ENCODE results near the gene PGBD2.
"Not testable (repeated sequence)": the region's sequence is repeated elsewhere in the genome, so short reads cannot be mapped to it uniquely, and the experiment has no call there.

Gene PGBD2

DNA sequence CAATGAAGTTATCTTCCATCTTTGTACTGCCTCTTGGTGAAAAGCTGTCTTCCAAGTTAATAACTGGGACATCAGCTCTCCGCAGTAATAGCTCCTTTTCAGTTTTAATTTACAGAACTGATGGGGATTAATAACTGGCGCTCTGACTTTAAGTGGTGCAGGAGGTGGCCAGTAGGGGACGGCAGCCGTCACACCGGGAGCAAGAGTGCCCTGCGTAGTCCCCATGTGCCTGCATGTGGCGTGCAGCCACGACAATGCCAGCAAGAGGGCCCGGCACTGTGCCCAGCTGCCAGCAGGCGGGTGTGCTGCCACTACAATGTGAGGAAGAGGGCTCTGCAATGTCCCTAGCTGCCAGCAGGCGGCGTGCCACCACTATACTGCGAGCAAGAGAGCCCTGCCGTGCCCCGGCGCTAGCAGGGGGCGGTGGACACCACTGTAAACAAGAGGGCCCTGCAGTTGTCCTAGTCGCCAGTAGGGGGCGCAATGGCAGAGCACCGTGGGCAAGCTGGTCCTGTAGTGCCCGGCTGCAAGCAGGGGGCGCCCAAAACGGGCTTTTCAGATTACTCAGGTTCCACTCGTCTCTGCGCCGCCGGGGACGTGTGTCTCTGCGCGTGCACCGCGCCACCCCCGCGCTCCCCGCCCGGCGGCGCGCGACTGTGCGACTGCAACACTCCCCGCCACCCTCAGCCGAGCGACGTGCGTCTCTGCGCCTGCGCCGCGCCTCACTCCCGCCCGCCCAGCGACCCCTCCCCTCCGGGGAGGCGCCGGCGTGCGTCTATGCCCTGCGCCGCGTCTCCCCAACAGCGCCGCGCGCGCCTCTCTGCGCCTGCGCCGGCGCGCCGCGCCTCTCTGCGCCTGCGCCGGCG is 38.3 kb downstream of the PGBD2 start:
- H3K4me3 ChIP-seq (ENCODE audit: control insufficient read depth, low read depth, low read length); DNase-seq (ENCODE audit: low read depth): not testable (repeated sequence)

DNA sequence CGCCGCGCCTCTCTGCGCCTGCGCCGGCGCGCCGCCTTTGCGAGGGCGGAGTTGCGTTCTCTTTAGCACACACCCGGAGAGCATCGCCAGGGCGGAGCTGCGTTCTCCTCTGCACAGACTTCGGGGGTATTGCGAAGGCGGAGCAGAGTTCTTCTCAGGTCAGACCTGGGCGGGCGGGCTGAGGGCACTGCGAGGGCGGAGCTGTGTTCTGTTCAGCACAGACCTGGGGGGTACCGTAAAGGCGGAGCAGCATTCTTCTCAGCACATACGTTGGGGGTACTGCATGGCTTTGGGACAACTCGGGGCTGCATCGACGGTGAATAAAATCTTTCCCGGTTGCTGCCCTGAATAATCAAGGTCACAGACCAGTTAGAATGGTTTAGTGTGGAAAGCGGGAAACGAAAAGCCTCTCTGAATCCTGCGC is 39.0 kb downstream of the PGBD2 start:
- H3K4me3 ChIP-seq (ENCODE audit: control insufficient read depth, low read depth, low read length); DNase-seq (ENCODE audit: low read depth): not testable (repeated sequence)

DNA sequence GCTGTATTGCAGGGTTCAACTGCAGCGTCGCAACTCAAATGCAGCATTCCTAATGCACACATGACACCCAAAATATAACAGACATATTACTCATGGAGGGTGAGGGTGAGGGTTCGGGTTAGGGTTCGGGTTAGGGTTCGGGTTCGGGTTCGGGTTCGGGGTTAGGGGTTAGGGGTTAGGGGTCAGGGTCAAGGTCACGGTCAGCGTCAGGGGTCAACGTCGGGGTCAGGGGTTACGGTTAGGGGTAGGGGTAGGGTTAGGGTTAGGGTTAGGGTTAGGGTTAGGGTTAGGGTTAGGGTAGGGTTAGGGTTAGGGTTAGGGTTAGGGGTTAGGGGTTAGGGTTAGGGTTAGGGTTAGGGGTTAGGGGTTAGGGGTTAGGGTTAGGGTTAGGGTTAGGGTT is 39.4 kb downstream of the PGBD2 start:
- H3K4me3 ChIP-seq (ENCODE audit: control insufficient read depth, low read depth, low read length); DNase-seq (ENCODE audit: low read depth): not testable (repeated sequence)

DNA sequence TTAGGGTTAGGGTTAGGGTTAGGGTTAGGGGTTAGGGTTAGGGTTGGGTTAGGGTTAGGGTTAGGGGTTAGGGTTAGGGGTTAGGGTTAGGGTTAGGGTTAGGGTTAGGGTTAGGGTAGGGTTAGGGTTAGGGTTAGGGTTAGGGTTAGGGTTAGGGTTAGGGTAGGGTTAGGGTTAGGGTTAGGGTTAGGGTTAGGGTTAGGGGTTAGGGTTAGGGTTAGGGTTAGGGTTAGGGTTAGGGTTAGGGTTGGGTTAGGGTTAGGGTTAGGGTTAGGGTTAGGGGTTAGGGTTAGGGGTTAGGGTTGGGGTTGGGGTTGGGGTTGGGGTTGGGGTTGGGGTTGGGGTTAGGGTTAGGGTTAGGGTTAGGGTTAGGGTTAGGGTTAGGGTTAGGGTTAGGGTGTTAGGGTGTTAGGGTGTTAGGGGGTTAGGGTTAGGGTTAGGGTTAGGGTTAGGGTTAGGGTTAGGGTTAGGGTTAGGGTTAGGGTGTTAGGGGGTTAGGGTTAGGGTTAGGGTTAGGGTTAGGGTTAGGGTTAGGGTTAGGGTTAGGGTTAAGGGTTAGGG is 39.9 kb downstream of the PGBD2 start:
- DNase-seq (ENCODE audit: low read depth); H3K4me3 ChIP-seq (ENCODE audit: control insufficient read depth, low read depth, low read length): not testable (repeated sequence)
